GM19035 (cell line): ENCODE results near the gene PSMD3.
"Not testable (repeated sequence)": the region's sequence is repeated elsewhere in the genome, so short reads cannot be mapped to it uniquely, and the experiment has no call there.

Experiments
- ATAC-seq: cut with Tn5 transposase; IDR thresholded peaks from one replicate; pipeline ENCODE4 v1.9.1; 2021; ENCODE audit not compliant: unreplicated experiment

The PSMD3 gene

GRCh38 chr17:39995438-39995837, 14.8 kb downstream of the PSMD3 start:
- ATAC-seq: no peak

GRCh38 chr17:39996162-39996561, 15.6 kb downstream of the PSMD3 start:
- no peak for ATAC-seq

- no peak for ATAC-seq
These were observed 16.2 kb downstream of the PSMD3 start for GRCh38 chr17:39996800-39997199.

GRCh38 chr17:39997543-39997942, 16.9 kb downstream of the PSMD3 start:
- ATAC-seq: no peak

GRCh38 chr17:39999067-39999466, 18.5 kb downstream of the PSMD3 start:
- no peak for ATAC-seq

- ATAC-seq: no peak
These were observed 19.6 kb downstream of the PSMD3 start for GRCh38 chr17:40000161-40000560.

- ATAC-seq: not testable (repeated sequence)
These were observed 20.7 kb downstream of the PSMD3 start for GRCh38 chr17:40001335-40001734.

- no peak for ATAC-seq
These were observed 23.5 kb downstream of the PSMD3 start for GRCh38 chr17:40004072-40004471.

- ATAC-seq: no peak
These were observed 24.1 kb downstream of the PSMD3 start for GRCh38 chr17:40004712-40005111.

- ATAC-seq: no peak
These were observed 24.9 kb downstream of the PSMD3 start for GRCh38 chr17:40005520-40005919.

- ATAC-seq: not testable (repeated sequence)
These were observed 30.4 kb downstream of the PSMD3 start for GRCh38 chr17:40010946-40011500.

- not testable (repeated sequence) for ATAC-seq
These were observed 31.5 kb downstream of the PSMD3 start for GRCh38 chr17:40012017-40012647.

- ATAC-seq: no peak
These were observed 33.9 kb downstream of the PSMD3 start for GRCh38 chr17:40014375-40014980.

GRCh38 chr17:40015005-40015997, 34.7 kb downstream of the PSMD3 start, which contains the start of gene CSF3:
Gene CSF3 (plus strand): TSS chr17:40015440. CDS start chr17:40015475, 35 bp downstream.
- no peak for ATAC-seq

- no peak for ATAC-seq
These were observed 35.7 kb downstream of the PSMD3 start for GRCh38 chr17:40015998-40016985.

- no peak for ATAC-seq
These were observed 36.9 kb downstream of the PSMD3 start for GRCh38 chr17:40017422-40018080.

GRCh38 chr17:40018211-40019121, 37.9 kb downstream of the PSMD3 start:
- no peak for ATAC-seq
